ENCODE measurements around the gene ERC1.

DNA sequence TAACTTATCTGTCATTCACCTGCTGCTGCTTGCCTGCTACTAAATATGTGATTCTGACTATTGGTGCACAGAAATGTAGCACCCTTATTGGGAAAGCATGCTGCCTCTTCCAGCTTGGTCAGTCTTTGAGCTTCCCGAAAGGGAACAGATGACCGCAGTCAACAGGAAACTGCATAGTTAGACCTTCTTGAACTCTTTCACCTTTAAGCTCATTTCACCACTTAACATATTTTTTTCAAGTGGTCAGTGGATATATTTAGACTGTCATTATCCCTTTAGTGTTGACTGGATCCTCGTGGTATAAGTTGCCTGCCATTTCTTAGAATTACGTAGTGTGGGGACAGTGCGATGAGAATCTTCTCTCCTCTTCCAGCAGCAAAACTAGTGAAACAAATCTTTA, 378.4 kb downstream of the ERC1 start:
- TF ChIP-seq, protein P1, sequence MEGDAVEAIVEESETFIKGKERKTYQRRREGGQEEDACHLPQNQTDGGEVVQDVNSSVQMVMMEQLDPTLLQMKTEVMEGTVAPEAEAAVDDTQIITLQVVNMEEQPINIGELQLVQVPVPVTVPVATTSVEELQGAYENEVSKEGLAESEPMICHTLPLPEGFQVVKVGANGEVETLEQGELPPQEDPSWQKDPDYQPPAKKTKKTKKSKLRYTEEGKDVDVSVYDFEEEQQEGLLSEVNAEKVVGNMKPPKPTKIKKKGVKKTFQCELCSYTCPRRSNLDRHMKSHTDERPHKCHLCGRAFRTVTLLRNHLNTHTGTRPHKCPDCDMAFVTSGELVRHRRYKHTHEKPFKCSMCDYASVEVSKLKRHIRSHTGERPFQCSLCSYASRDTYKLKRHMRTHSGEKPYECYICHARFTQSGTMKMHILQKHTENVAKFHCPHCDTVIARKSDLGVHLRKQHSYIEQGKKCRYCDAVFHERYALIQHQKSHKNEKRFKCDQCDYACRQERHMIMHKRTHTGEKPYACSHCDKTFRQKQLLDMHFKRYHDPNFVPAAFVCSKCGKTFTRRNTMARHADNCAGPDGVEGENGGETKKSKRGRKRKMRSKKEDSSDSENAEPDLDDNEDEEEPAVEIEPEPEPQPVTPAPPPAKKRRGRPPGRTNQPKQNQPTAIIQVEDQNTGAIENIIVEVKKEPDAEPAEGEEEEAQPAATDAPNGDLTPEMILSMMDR (IDR thresholded peaks at IDR 0.05; ENCODE audit: insufficient read depth, low read length), result no peak
- TF ChIP-seq GABPA (IDR thresholded peaks at IDR 0.05; ENCODE audit: low read depth), result no peak
- TF ChIP-seq, protein P2, sequence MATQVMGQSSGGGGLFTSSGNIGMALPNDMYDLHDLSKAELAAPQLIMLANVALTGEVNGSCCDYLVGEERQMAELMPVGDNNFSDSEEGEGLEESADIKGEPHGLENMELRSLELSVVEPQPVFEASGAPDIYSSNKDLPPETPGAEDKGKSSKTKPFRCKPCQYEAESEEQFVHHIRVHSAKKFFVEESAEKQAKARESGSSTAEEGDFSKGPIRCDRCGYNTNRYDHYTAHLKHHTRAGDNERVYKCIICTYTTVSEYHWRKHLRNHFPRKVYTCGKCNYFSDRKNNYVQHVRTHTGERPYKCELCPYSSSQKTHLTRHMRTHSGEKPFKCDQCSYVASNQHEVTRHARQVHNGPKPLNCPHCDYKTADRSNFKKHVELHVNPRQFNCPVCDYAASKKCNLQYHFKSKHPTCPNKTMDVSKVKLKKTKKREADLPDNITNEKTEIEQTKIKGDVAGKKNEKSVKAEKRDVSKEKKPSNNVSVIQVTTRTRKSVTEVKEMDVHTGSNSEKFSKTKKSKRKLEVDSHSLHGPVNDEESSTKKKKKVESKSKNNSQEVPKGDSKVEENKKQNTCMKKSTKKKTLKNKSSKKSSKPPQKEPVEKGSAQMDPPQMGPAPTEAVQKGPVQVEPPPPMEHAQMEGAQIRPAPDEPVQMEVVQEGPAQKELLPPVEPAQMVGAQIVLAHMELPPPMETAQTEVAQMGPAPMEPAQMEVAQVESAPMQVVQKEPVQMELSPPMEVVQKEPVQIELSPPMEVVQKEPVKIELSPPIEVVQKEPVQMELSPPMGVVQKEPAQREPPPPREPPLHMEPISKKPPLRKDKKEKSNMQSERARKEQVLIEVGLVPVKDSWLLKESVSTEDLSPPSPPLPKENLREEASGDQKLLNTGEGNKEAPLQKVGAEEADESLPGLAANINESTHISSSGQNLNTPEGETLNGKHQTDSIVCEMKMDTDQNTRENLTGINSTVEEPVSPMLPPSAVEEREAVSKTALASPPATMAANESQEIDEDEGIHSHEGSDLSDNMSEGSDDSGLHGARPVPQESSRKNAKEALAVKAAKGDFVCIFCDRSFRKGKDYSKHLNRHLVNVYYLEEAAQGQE (IDR thresholded peaks at IDR 0.05; ENCODE audit: insufficient replicate concordance, low read depth), result no peak
- TF ChIP-seq POLR2AphosphoS5 (IDR thresholded peaks at IDR 0.05; ENCODE audit: low read depth), result no peak
- TF ChIP-seq SPI1 (IDR thresholded peaks at IDR 0.05; ENCODE audit: borderline replicate concordance, low read depth), result no peak
